CD14-positive monocyte (primary cell): ENCODE results near the gene AKAP6. TPM values are rescaled to one million over a fixed set of nuclear protein-coding genes. Genes with fewer than 3 reads are reported as not detected.

Source experiments
- DNase-seq, 3 donors: peaks; one replicate each; pipeline ENCODE4 v3.0.0-alpha.2; 2011 to 2022
- H2AFZ ChIP-seq: 2 replicates; pipeline ENCODE4 v1.6.0; 2012; ENCODE audit warnings: mild to moderate bottlenecking, low read depth, low read length, inconsistent platforms; ENCODE audit not compliant: insufficient read depth, poor library complexity, severe bottlenecking
- H3K27ac ChIP-seq, 2 donors: 1 replicate in 1 of 2; 2 replicates in 1 of 2; pipeline ENCODE4 v1.5.1; 2012 to 2013; ENCODE audit warnings: low read length in 2 of 2, control low read depth in 1 of 2, inconsistent platforms in 1 of 2, low read depth in 1 of 2, mild to moderate bottlenecking in 1 of 2
- H3K27me3 ChIP-seq, 2 donors: one replicate each; pipeline versions ENCODE4 v1.6.0 to v1.6.1; 2011 to 2013; ENCODE audit warnings: low read length in 2 of 2; ENCODE audit not compliant: control insufficient read depth in 2 of 2, insufficient read depth in 2 of 2
- H3K36me3 ChIP-seq, 2 donors: replicated peaks in 1 of 2; 1 replicate in 1 of 2; 2 replicates in 1 of 2; pipeline versions ENCODE4 v1.5.1 to v1.6.1; 2012 to 2013; ENCODE audit warnings: low read length in 2 of 2, control low read depth in 1 of 2, inconsistent platforms in 1 of 2, mild to moderate bottlenecking in 1 of 2; ENCODE audit not compliant: insufficient read depth in 2 of 2, control insufficient read depth in 1 of 2
- H3K4me1 ChIP-seq, 2 donors: 1 replicate in 1 of 2; 2 replicates in 1 of 2; pipeline versions ENCODE4 v1.5.1 to v1.6.1; 2012 to 2013; ENCODE audit warnings: low read length in 2 of 2, control low read depth in 1 of 2, inconsistent platforms in 1 of 2, mild to moderate bottlenecking in 1 of 2, moderate library complexity in 1 of 2; ENCODE audit not compliant: insufficient read depth in 2 of 2, control insufficient read depth in 1 of 2
- H3K4me2 ChIP-seq: replicated peaks from 2 replicates; pipeline ENCODE3; 2012; ENCODE audit warnings: low read length, moderate library complexity, mild to moderate bottlenecking; ENCODE audit not compliant: poor library complexity, severe bottlenecking; ENCODE audit errors: extremely low read depth
- H3K4me3 ChIP-seq, 3 experiments: fragments of 200-600 bp in 1 of 3; sonication (generic) in 1 of 3; replicated peaks in 1 of 3; 1 replicate in 2 of 3; 2 replicates in 1 of 3; pipeline ENCODE4 v1.5.1; 2011 to 2013; ENCODE audit warnings: low read length in 3 of 3, mild to moderate bottlenecking in 3 of 3, control low read depth in 2 of 3, low read depth in 2 of 3, inconsistent platforms in 1 of 3, moderate library complexity in 1 of 3
- H3K79me2 ChIP-seq: 2 replicates; pipeline ENCODE4 v1.6.0; 2012; ENCODE audit warnings: mild to moderate bottlenecking, control low read depth, inconsistent platforms, low read length, moderate library complexity; ENCODE audit not compliant: insufficient read depth
- H3K9ac ChIP-seq: 2 replicates; pipeline ENCODE4 v1.6.0; 2017; ENCODE audit warnings: low read length, mild to moderate bottlenecking; ENCODE audit not compliant: insufficient read depth, poor library complexity, severe bottlenecking
- H3K9me3 ChIP-seq, 2 donors: replicated peaks in 1 of 2; 1 replicate in 1 of 2; 2 replicates in 1 of 2; pipeline versions ENCODE4 v1.5.1 to v1.6.1; 2012 to 2013; ENCODE audit warnings: low read length in 2 of 2, control low read depth in 1 of 2; ENCODE audit not compliant: control insufficient read depth in 1 of 2, insufficient read depth in 1 of 2
- H4K20me1 ChIP-seq: 2 replicates; pipeline ENCODE4 v1.6.0; 2012; ENCODE audit warnings: mild to moderate bottlenecking, low read length, control low read depth, moderate library complexity; ENCODE audit not compliant: insufficient read depth
- H3K27ac Mint-ChIP-seq, 7 donors: one replicate each; pipeline ENCODE4 v1.8.0; 2020; ENCODE audit warnings: mild to moderate bottlenecking in 7 of 7, mixed read lengths in 7 of 7, moderate library complexity in 6 of 7, inconsistent platforms in 2 of 7
- H3K27me3 Mint-ChIP-seq, 3 donors: one replicate each; pipeline ENCODE4 v1.8.0; 2021 to 2022; ENCODE audit warnings: low read depth in 3 of 3, mild to moderate bottlenecking in 3 of 3, mixed read lengths in 3 of 3, moderate library complexity in 3 of 3, inconsistent platforms in 1 of 3
- H3K36me3 Mint-ChIP-seq, 2 donors: one replicate each; pipeline ENCODE4 v1.8.0; 2020; ENCODE audit warnings: mixed read lengths in 2 of 2, inconsistent platforms in 1 of 2, mild to moderate bottlenecking in 1 of 2
- H3K4me1 Mint-ChIP-seq: one replicate; pipeline ENCODE4 v1.8.0; 2020; ENCODE audit warnings: mild to moderate bottlenecking, mixed read lengths
- H3K4me3 Mint-ChIP-seq, 2 donors: one replicate each; pipeline ENCODE4 v1.8.0; 2020; ENCODE audit warnings: mild to moderate bottlenecking in 2 of 2, mixed read lengths in 2 of 2, moderate library complexity in 1 of 2
- H3K9me3 Mint-ChIP-seq, 7 donors: one replicate each; pipeline ENCODE4 v1.8.0; 2020 to 2022; ENCODE audit warnings: mixed read lengths in 7 of 7, mild to moderate bottlenecking in 6 of 7, moderate library complexity in 6 of 7, inconsistent platforms in 2 of 7
- CTCF ChIP-seq: fragments of 200-600 bp; IDR thresholded peaks from one replicate; pipeline ENCODE4 v1.8.0; 2022; ENCODE audit warnings: antibody characterized with exemption, mild to moderate bottlenecking
- WGBS: methylation state at CpG from one replicate; pipeline ENCODE4 v1.1.5; 2013; ENCODE audit warnings: missing lambda C conversion rate; ENCODE audit not compliant: insufficient coverage; 5-methylcytosine and 5-hydroxymethylcytosine counted together
- intact Hi-C, 2 donors: fragments of 100-400 bp; cut with micrococcal nuclease; formaldehyde crosslinking; loops; one replicate each; pipeline versions ENCODE4 v1.15.0 to v1.15.1; 2023
- polyA plus RNA-seq, 3 donors: library from polyadenylated mRNA; depleted of rRNA in 1 of 3; unstranded in 2 of 3; stranded (reverse) in 1 of 3; fragments of 300-500 nt in 2 of 3; fragments of >200 nt in 1 of 3; fragmentation: Illumina TruSeq in 2 of 3; gene quantifications; 1 replicate in 2 of 3; 2 replicates in 1 of 3; pipeline ENCODE4 v1.2.3, GENCODE V29; 2012 to 2021

The AKAP6 gene
- polyA plus RNA-seq, 3 donors: not detected

GRCh38 chr14:32707742-32708500 is 378.8 kb downstream of the AKAP6 start:
- Histone ChIP-seq H3K4me2 (no peak overlapping the region), H3K4me3 (no peak overlapping the region), H3K79me2 (no peaks in the 10 kb centered on the region), H3K27me3 (peaks cover 2% of the 10 kb centered on the region in 2 donors), H3K4me1 (no peaks in the 10 kb centered on the region), H3K27ac (no peak overlapping the region), H3K36me3 (no peaks in the 10 kb centered on the region), H3K9ac (no peak overlapping the region), H3K9me3 (no peaks in the 10 kb centered on the region), H4K20me1 (no peaks in the 10 kb centered on the region), H2AFZ (no peak overlapping the region)
- Mint-ChIP-seq H3K27me3 (peaks cover 0 to 9% (median 3%) of the 10 kb centered on the region in 3 donors), H3K4me3 (no peak overlapping the region), H3K9me3 (no peaks in the 10 kb centered on the region), H3K27ac (no peak overlapping the region), H3K4me1 (peaks cover 2% of the 10 kb centered on the region), H3K36me3 (no peaks in the 10 kb centered on the region)
- 88% methylated on average over 3 of the region's 5 CpGs for WGBS
- no peak for TF ChIP-seq CTCF
- intact Hi-C loops: no loop called here
- no peak for DNase-seq

- no peak overlapping the region for H3K4me2 ChIP-seq
Measured at GRCh38 chr14:32709027-32709426, 379.9 kb downstream of the AKAP6 start.

More at GRCh38 chr14:32709027-32709426, 379.9 kb downstream of the AKAP6 start:
- H3K27ac Mint-ChIP-seq: no peak overlapping the region
- peaks cover 2% of the 10 kb centered on the region for H3K4me1 Mint-ChIP-seq
- Histone ChIP-seq H3K9ac (no peak overlapping the region), H3K4me3 (no peak overlapping the region), H3K4me1 (no peaks in the 10 kb centered on the region), H3K27me3 (peaks cover 2% of the 10 kb centered on the region in 2 donors), H4K20me1 (no peaks in the 10 kb centered on the region), H3K27ac (no peak overlapping the region), H3K36me3 (no peaks in the 10 kb centered on the region), H3K9me3 (no peaks in the 10 kb centered on the region), H2AFZ (no peak overlapping the region), H3K79me2 (no peaks in the 10 kb centered on the region)
- no CpG with 5 or more reads among the region's 4 CpGs for WGBS
- no peak for DNase-seq
- peaks cover 0 to 9% (median 3%) of the 10 kb centered on the region in 3 donors for H3K27me3 Mint-ChIP-seq
- H3K9me3 Mint-ChIP-seq: no peaks in the 10 kb centered on the region
- TF ChIP-seq CTCF: no peak
- H3K36me3 Mint-ChIP-seq: no peaks in the 10 kb centered on the region
- H3K4me3 Mint-ChIP-seq: no peak overlapping the region
- intact Hi-C loops: no loop called here
